Measurements from ENCODE around the gene RBL2.
"Not testable (repeated sequence)": the region's sequence is repeated elsewhere in the genome, so short reads cannot be mapped to it uniquely, and the experiment has no call there.

The RBL2 gene

DNA sequence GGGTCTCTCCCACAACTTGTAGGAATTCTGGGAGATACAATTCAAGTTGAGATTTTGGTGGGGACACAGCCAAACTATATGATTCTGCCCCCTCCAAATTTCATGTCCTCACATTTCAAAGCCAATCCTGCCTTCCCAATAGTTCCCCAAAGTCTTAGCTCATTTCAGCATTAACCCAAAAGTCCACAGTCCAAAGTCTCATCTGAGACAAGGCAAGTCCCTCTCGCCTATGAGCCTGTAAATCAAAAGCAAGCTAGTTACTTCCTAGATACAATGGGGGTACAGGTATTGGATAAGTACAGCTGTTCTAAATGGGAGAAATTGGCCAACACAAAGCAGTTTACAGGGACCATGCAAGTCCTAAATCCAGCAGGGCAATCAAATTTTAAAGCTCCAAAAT lies 78.5 kb downstream of the RBL2 start:
- not testable (repeated sequence) for H3K4me3 ChIP-seq (ENCODE audit: low read length); H3K4me1 ChIP-seq (ENCODE audit: insufficient read depth, low read length); H3K36me3 ChIP-seq (ENCODE audit: insufficient read depth, low read length); H3K9me3 ChIP-seq (ENCODE audit: low read length); H2AFZ ChIP-seq (ENCODE audit: low read depth, low read length); H3K27me3 ChIP-seq (ENCODE audit: insufficient read depth, low read length)

DNA sequence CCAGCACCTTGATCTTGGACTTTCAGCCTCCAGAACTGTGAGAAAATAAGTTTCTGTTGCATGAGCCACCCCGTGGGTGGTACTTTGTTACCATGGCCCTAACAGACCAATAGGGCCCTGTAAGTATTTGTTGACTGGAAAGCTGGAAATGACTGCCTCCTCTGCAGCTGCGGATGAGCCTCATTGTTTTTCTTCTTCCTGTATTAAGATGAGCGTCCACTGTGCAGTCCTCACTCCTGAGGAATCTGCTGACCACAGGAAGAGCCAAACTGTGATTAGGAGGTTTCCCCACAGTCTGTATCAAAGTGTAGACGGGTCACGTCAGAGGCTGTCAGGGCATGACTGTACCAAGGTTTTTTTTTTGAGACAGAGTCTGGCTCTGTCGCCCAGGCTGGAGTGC lies 81.0 kb downstream of the RBL2 start:
- Histone ChIP-seq H3K9me3 (ENCODE audit: low read length) (peaks cover 7% of the 10 kb centered on the region), H2AFZ (ENCODE audit: low read depth, low read length) (no peak overlapping the region), H3K36me3 (ENCODE audit: insufficient read depth, low read length) (no peaks in the 10 kb centered on the region), H3K27me3 (ENCODE audit: insufficient read depth, low read length) (no peaks in the 10 kb centered on the region), H3K4me3 (ENCODE audit: low read length) (no peak overlapping the region), H3K4me1 (ENCODE audit: insufficient read depth, low read length) (peaks cover 6% of the 10 kb centered on the region)

DNA sequence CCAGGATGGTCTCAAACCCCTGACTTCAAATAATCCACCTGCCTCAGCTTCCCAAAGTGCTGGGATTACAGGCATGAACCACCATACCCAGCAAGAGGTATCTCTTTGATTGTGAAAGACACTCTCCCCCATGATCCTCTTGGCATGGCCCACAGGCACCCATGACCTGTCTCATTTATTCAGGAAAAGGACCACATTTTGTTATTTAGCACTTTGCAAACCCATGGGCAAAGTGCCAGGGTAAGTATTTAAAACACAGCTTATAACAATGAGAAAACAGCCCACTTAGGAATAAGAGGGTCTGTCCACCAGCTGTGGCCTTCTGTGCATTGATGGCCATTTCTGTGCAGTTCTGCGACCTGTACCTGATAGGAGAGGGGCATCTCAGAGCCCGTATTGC lies 81.5 kb downstream of the RBL2 start:
- Histone ChIP-seq H3K36me3 (ENCODE audit: insufficient read depth, low read length) (no peaks in the 10 kb centered on the region), H3K9me3 (ENCODE audit: low read length) (peaks cover 7% of the 10 kb centered on the region), H3K27me3 (ENCODE audit: insufficient read depth, low read length) (no peaks in the 10 kb centered on the region), H2AFZ (ENCODE audit: low read depth, low read length) (no peak overlapping the region), H3K4me1 (ENCODE audit: insufficient read depth, low read length) (peaks cover 5% of the 10 kb centered on the region), H3K4me3 (ENCODE audit: low read length) (no peak overlapping the region)

DNA sequence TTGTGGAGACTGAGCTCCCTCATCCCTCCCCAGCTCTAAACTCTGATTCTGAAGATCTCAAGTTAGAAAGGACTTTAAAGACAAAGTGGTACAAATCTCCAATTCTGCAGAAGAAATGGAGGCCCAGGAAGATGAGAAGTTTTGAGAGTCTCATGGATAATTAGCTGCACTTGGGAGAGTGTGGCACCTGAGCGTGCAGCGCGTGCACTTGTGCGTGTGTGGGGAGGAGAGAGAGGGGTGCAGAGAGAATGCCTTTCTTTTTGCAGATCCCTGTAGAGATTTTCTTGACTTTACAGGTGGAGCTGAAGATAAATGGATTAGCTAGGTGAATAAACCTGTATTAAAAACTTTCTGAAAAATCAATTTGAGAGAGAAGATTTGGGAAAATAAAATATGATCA lies 83.6 kb downstream of the RBL2 start:
- H3K27me3 ChIP-seq (ENCODE audit: insufficient read depth, low read length), result no peaks in the 10 kb centered on the region
- no peaks in the 10 kb centered on the region for H3K36me3 ChIP-seq (ENCODE audit: insufficient read depth, low read length)
- H2AFZ ChIP-seq (ENCODE audit: low read depth, low read length), result no peak overlapping the region
- H3K4me3 ChIP-seq (ENCODE audit: low read length), result no peak overlapping the region
- peaks cover 5% of the 10 kb centered on the region for H3K4me1 ChIP-seq (ENCODE audit: insufficient read depth, low read length)
- peaks cover 7% of the 10 kb centered on the region for H3K9me3 ChIP-seq (ENCODE audit: low read length)

DNA sequence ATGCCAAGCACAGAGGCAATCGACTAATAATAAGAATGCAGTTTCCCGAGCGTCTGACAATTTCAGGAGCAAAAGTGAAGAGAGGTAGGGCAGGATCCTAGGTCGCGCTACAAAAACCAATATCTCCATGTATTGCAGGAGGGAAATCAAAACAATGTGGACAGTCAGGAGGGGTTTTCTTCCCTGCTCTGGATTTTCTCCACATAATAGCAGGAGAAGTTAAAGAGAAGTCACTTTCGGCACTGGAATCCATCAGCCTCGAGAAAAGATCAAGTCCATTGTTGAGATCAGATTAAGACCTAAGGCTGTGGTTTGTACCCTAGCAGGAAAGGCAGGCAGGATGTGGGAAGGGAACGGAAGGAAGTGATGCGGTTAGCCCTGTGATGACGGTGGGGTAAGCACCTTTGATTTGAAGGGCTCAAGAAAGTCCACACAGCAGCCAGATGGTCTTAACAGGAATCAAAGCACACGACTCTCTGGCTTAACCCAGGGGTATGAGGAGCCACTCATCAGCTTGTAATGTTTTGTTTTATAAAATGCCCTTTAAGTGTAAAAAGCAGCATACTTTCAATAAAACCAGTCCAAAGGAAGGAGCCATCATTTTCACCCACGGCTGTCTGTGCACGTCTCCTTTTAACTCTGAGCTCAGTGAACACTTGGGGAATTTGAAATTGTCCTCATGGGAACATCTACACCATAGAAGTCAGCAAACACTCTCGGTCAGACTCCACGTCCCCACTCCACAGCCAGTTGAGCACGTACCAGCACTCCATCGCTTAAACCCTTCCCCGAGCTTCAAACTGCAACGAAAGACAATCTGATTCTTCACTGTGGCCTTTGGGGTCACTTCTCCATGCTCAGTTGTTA lies 84.5 kb downstream of the RBL2 start:
- H3K4me3 ChIP-seq (ENCODE audit: low read length), result no peak overlapping the region
- H3K4me1 ChIP-seq (ENCODE audit: insufficient read depth, low read length), result peaks cover 5% of the 10 kb centered on the region
- H3K9me3 ChIP-seq (ENCODE audit: low read length), result peaks cover 5% of the 10 kb centered on the region
- no peaks in the 10 kb centered on the region for H3K36me3 ChIP-seq (ENCODE audit: insufficient read depth, low read length)
- H3K27me3 ChIP-seq (ENCODE audit: insufficient read depth, low read length), result no peaks in the 10 kb centered on the region
- no peak overlapping the region for H2AFZ ChIP-seq (ENCODE audit: low read depth, low read length)

DNA sequence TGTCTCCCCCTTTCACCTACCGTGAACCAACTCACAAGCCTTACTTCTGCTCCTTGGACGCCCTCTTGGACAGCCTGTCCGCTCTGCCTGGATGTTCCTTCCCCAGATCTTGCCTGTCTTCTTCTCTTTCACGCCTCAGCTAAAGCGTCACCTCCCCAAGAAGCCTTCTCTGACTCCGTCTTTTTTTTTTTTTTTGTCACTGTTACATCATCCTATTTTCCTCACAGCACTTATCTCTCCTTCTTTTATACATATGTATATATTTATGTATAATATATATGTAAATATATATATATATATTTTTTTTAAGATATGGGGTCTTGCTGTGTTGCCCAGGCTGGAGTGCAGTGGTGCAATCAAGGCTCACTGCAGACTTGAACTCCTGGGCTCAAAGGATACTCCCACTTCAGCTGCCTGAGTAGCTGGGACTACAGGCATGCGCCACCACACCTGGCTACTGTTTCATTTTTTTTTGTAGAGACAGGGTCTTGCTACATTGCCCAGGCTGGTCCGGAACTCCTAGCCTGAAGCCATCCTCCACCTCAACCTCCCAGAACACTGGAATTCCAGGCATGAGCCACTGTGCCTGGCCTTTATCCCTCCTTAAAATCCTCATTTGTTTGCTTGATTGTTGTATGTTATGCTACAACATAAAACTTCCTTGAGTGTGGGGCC lies 85.3 kb downstream of the RBL2 start:
- Histone ChIP-seq H3K4me3 (ENCODE audit: low read length) (no peak overlapping the region), H3K9me3 (ENCODE audit: low read length) (peaks cover 5% of the 10 kb centered on the region), H2AFZ (ENCODE audit: low read depth, low read length) (no peak overlapping the region)

DNA sequence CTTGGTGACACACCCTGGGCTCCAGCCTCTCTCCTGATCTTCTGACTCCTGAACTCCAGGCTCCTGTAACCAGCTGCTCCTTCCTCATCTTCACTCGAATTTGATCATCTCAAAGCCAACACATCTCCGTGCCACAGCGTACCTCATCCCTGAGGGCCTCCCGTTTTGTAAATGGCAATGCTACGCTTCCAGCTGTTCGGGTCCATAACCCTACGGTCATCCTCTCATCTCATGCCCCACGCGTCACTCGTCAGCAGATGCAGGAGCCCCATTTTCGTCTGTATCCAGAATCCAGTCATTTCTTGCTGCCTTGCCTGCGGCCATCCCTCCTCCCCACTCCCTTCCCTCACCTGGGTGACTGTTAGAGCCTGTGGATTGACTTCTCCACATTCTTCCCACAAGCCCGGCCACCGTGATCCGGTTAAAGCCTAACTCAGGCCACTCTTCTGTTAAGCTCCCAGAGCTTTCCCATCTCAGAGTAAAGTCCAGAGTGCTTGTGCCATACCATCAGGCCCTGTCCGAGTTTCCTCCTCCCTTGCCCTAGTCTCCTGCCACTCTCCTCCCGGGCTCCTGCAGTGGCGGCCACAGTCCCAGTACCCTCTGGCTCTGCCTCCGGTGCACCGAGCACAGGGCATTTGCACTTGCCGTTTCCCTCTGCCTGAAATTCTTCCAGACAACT lies 89.0 kb downstream of the RBL2 start:
- Histone ChIP-seq H3K4me3 (ENCODE audit: low read length) (no peak overlapping the region), H3K9me3 (ENCODE audit: low read length) (no peaks in the 10 kb centered on the region), H3K27me3 (ENCODE audit: insufficient read depth, low read length) (no peaks in the 10 kb centered on the region), H3K36me3 (ENCODE audit: insufficient read depth, low read length) (no peaks in the 10 kb centered on the region), H2AFZ (ENCODE audit: low read depth, low read length) (no peak overlapping the region), H3K4me1 (ENCODE audit: insufficient read depth, low read length) (no peaks in the 10 kb centered on the region)

More for the DNA sequence above, 85.3 kb downstream of the RBL2 start:
- no peaks in the 10 kb centered on the region for H3K27me3 ChIP-seq (ENCODE audit: insufficient read depth, low read length)
- peaks cover 5% of the 10 kb centered on the region for H3K4me1 ChIP-seq (ENCODE audit: insufficient read depth, low read length)
- H3K36me3 ChIP-seq (ENCODE audit: insufficient read depth, low read length), result no peaks in the 10 kb centered on the region

DNA sequence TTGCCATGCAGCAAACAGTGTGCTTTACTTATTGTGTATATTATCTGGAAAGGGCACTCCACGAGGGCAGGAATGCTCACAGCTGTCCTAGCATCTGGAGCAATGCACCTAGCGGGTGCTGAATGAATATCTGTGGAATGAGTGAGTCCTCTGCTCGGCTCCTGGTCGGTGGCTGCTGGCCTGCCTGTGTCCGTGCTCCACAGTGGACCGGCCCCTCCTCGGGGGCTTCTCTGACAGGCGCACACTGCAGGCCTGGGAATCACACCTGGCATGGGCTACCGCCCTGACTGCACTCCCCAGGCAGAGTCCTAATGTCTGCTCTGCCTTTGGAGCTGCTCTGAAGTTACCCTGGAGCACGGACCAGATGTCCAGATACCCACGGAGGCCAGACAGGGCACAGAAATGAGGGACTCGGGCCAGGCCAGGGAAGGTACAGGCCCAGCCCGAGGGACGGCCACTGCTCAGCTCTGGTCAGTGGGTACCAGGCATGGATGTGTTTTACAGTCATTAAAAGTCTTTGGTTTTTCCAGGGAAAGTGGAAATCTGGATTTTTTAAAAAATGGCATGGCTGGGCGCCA lies 89.8 kb downstream of the RBL2 start:
- H3K36me3 ChIP-seq (ENCODE audit: insufficient read depth, low read length), result no peaks in the 10 kb centered on the region

DNA sequence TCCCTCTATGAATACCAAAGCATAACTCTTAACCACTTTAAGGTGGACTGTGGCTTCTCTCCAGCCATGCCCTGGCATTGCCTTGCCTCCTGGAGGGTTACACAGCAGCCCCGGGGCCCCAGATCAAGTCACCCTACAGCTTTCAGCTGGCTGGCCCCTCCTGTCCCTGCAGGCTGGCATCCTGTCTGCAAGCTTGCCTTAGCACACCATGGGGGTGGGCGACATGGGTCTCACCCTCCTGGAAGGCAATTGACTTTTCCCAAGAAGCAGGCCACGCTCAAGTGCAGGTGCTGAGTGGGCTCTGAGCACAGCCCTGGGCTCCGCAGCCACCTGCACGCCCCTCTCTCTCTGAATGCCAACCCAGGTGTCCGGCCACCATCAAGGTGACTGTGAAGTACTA lies 94.5 kb downstream of the RBL2 start:
- Histone ChIP-seq H3K4me3 (ENCODE audit: low read length) (no peak overlapping the region), H2AFZ (ENCODE audit: low read depth, low read length) (no peak overlapping the region), H3K36me3 (ENCODE audit: insufficient read depth, low read length) (no peaks in the 10 kb centered on the region), H3K27me3 (ENCODE audit: insufficient read depth, low read length) (no peaks in the 10 kb centered on the region), H3K4me1 (ENCODE audit: insufficient read depth, low read length) (no peaks in the 10 kb centered on the region), H3K9me3 (ENCODE audit: low read length) (no peaks in the 10 kb centered on the region)

More for the DNA sequence above, 89.8 kb downstream of the RBL2 start:
- H2AFZ ChIP-seq (ENCODE audit: low read depth, low read length), result no peak overlapping the region
- H3K4me1 ChIP-seq (ENCODE audit: insufficient read depth, low read length), result no peaks in the 10 kb centered on the region
- H3K4me3 ChIP-seq (ENCODE audit: low read length), result no peak overlapping the region
- H3K9me3 ChIP-seq (ENCODE audit: low read length), result no peaks in the 10 kb centered on the region
- no peaks in the 10 kb centered on the region for H3K27me3 ChIP-seq (ENCODE audit: insufficient read depth, low read length)

DNA sequence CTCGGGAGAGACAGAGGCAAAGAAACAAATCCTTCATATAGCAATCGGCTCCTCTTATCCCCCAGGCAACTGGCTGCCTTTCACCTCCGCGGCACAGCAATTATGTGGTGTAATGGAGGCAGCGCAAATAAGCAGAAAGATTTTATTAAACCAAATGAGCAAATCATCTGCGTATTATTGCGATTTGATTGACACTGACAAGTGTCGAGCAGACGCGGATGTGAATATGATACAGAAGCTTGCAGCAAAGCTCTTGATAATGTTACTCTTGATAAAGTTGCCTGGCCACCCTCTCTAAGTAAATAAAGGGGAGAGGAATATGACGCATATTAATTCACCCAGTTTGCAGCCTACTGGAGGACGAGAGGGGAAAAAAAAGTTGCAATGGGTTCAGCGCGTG lies 95.2 kb downstream of the RBL2 start:
- H3K27me3 ChIP-seq (ENCODE audit: insufficient read depth, low read length), result no peaks in the 10 kb centered on the region
- no peaks in the 10 kb centered on the region for H3K4me1 ChIP-seq (ENCODE audit: insufficient read depth, low read length)
- H2AFZ ChIP-seq (ENCODE audit: low read depth, low read length), result no peak overlapping the region
- H3K9me3 ChIP-seq (ENCODE audit: low read length), result no peaks in the 10 kb centered on the region
- H3K36me3 ChIP-seq (ENCODE audit: insufficient read depth, low read length), result no peaks in the 10 kb centered on the region
- H3K4me3 ChIP-seq (ENCODE audit: low read length), result no peak overlapping the region

DNA sequence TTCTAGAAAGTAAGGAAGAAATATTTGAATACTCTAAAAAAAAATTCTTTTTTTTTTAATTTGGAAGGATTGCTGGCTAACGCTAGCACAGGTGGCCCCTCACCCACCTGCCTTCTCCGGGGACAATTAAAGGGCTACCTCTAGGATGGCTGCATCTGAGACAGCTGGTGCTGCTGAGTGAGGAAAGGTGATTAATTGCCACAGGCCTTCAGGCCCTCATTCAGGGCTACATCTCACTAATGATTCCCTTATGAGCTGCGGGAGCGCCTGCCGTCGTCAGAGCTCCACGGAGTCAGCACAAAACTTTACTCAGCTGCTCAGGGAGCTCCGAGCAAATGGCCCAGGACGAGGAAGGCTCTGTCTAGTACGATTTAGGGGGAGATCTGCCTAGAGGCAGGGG lies 95.8 kb downstream of the RBL2 start:
- Histone ChIP-seq H3K27me3 (ENCODE audit: insufficient read depth, low read length) (no peaks in the 10 kb centered on the region), H3K36me3 (ENCODE audit: insufficient read depth, low read length) (no peaks in the 10 kb centered on the region), H2AFZ (ENCODE audit: low read depth, low read length) (no peak overlapping the region), H3K4me3 (ENCODE audit: low read length) (no peak overlapping the region), H3K9me3 (ENCODE audit: low read length) (no peaks in the 10 kb centered on the region), H3K4me1 (ENCODE audit: insufficient read depth, low read length) (no peaks in the 10 kb centered on the region)

DNA sequence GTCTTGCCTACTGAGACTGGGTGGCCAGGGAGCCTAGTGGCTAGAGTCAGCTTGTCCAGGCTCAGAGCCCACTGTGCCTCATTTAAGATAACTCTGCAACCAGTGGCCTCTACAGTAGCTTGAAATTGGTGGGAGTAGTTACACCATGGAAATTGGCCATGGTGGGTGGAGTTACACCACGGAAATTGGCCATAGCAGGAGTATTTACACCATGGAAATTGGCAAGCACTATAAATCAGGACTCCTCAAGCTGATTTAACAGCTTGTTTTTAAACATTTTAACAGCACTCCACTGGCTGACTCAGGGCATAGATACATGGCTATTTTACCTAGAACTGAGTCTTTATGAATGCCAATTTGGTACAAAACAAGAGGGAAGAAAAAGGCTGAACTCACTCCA lies 96.5 kb downstream of the RBL2 start:
- H3K4me1 ChIP-seq (ENCODE audit: insufficient read depth, low read length), result no peaks in the 10 kb centered on the region
- no peak overlapping the region for H3K4me3 ChIP-seq (ENCODE audit: low read length)
- H3K36me3 ChIP-seq (ENCODE audit: insufficient read depth, low read length), result no peaks in the 10 kb centered on the region
- H3K27me3 ChIP-seq (ENCODE audit: insufficient read depth, low read length), result no peaks in the 10 kb centered on the region
- no peak overlapping the region for H2AFZ ChIP-seq (ENCODE audit: low read depth, low read length)
- no peaks in the 10 kb centered on the region for H3K9me3 ChIP-seq (ENCODE audit: low read length)

DNA sequence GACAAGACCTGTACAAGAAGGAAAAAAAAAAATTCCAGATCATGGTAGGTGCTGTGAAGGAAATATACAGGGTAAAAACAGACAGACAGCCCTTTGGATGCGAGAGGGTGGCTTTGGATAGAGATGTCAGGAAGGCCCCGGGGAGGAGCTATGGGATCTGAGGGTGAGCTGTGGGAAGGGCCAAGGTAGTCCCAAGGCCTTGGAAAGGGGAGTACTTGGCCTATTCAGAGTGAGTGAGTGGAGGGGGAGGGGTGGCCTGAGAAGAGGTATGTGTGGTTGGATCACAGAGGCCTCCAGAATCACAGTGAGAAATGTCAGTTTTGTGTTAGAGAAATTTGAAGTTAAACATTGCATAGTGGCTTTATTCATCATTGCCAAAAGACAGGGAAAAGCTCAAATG lies 99.9 kb downstream of the RBL2 start:
- Histone ChIP-seq H3K27me3 (ENCODE audit: insufficient read depth, low read length) (no peaks in the 10 kb centered on the region), H3K4me1 (ENCODE audit: insufficient read depth, low read length) (no peaks in the 10 kb centered on the region), H2AFZ (ENCODE audit: low read depth, low read length) (no peak overlapping the region), H3K36me3 (ENCODE audit: insufficient read depth, low read length) (no peaks in the 10 kb centered on the region), H3K9me3 (ENCODE audit: low read length) (no peaks in the 10 kb centered on the region), H3K4me3 (ENCODE audit: low read length) (no peak overlapping the region)

All from neuron (in vitro differentiated cells).